Measurements from ENCODE around the gene RRP12. TPM values are rescaled to one million over a fixed set of nuclear protein-coding genes. Genes with fewer than 3 reads are reported as not detected.

The RRP12 gene
- total RNA-seq, 6 donors from 2014 or later = 20.4 to 38.2 (median 28.9) TPM

DNA sequence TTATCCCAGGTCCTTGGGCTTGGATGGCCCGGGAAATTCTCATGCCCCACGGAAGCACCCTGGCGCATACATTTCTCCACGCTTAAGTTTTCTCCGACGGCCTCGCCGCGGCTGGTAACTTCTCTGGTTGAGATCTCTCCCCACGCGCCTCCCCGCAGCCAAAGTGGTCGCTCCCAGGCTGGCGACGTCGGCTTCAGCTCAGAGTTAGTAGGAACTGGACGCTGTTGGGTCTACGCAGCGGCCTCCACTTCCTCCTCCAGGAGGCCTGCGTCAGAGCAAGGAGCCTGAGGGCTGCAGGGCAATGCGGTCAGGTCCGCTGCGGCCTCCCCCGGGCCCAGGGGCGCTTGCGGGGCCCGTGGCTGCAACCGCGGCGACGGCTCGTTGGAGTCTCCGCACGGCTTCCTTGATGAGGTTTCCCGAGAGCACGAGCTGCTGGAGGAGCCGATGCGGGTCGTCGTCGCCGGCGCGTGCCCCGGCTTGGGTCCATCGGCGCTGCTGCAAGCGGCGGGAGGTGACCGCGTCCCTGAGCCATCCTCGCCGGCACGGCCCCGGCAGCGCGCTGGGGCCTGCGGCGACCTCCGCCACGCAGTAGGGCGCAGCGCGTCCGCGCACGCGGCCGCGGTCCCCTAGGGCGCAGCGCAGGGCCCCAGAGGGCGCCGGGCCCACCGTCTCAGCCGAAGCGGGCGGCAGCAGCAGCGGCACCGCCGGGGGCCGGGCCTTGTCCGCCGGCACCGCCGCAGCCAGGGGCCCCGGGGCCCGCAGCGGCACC lies 67.4 kb downstream of the RRP12 start:
- TF ChIP-seq POLR2A (IDR thresholded peaks at IDR 0.05) (peak in 2 of 4 donors; percentile 36 to 69), EP300 (IDR thresholded peaks at IDR 0.05) (no peak), CTCF (IDR thresholded peaks at IDR 0.05) (peak in 1 of 6 experiments; percentile 10), POLR2AphosphoS5 (IDR thresholded peaks at IDR 0.05) (peak; percentile 55 to 58)
- H3K36me3 ChIP-seq = peaks cover 0 to 6% (median 2%) of the 10 kb centered on the region in 4 donors
- DNase-seq (peak; percentile 76 to 91), ATAC-seq (ENCODE audit: low FRiP score in 2 of 2) (peak; percentile 57 to 69)
- no peaks in the 10 kb centered on the region for H3K9me3 ChIP-seq
- peaks cover 42 to 78% (median 53%) of the 10 kb centered on the region in 4 donors for H3K4me1 ChIP-seq
- H3K27ac ChIP-seq = peak overlapping the region; percentile 94 to 99 (median 96)
- H3K27me3 ChIP-seq = no peaks in the 10 kb centered on the region
- peak overlapping the region; percentile 68 to 88 (median 82) for H3K4me3 ChIP-seq
- 1% methylated on average over 15 to 49 of the region's 89 CpGs for WGBS, 2 donors

GRCh38 chr10:97333351-97333600 lies 67.9 kb downstream of the RRP12 start:
- peaks cover 0 to 10% (median 2%) of the 10 kb centered on the region in 4 donors for H3K36me3 ChIP-seq
- H3K27me3 ChIP-seq = no peaks in the 10 kb centered on the region
- H3K9me3 ChIP-seq = no peaks in the 10 kb centered on the region
- WGBS, 2 donors = 0 to 5% methylated on average over 7 of the region's 7 CpGs
- ATAC-seq (ENCODE audit: low FRiP score in 2 of 2) (peak in 1 of 2 donors; percentile 1), DNase-seq (no peak)
- TF ChIP-seq EP300 (IDR thresholded peaks at IDR 0.05) (no peak), CTCF (IDR thresholded peaks at IDR 0.05) (no peak), POLR2AphosphoS5 (IDR thresholded peaks at IDR 0.05) (no peak), POLR2A (IDR thresholded peaks at IDR 0.05) (no peak)
- H3K4me3 ChIP-seq = peak overlapping the region; percentile 68 to 88 (median 82)
- H3K27ac ChIP-seq = peak overlapping the region; percentile 94 to 99 (median 96)
- peaks cover 42 to 83% (median 55%) of the 10 kb centered on the region in 4 donors for H3K4me1 ChIP-seq

- TF ChIP-seq CTCF (IDR thresholded peaks at IDR 0.05) = peak in 3 of 6 experiments; percentile 16 to 39 (median 31)
- peak in 1 of 2 donors; percentile 29 for TF ChIP-seq POLR2AphosphoS5 (IDR thresholded peaks at IDR 0.05)
- TF ChIP-seq EP300 (IDR thresholded peaks at IDR 0.05) = peak in 1 of 4 donors; percentile 48
- no peak for TF ChIP-seq POLR2A (IDR thresholded peaks at IDR 0.05)
- Histone ChIP-seq H3K36me3 (peaks cover 0 to 10% (median 2%) of the 10 kb centered on the region in 4 donors), H3K4me3 (peak overlapping the region; percentile 68 to 88 (median 82)), H3K27ac (peak overlapping the region; percentile 94 to 99 (median 96)), H3K9me3 (no peaks in the 10 kb centered on the region), H3K4me1 (peaks cover 42 to 83% (median 56%) of the 10 kb centered on the region in 4 donors), H3K27me3 (no peaks in the 10 kb centered on the region)
- ATAC-seq (ENCODE audit: low FRiP score in 2 of 2) = peak; percentile 4 to 15
- WGBS, 2 donors = 14 to 19% methylated on average over 18 of the region's 18 CpGs
- peak in 1 of 2 donors; percentile 78 for DNase-seq
Observed at GRCh38 chr10:97332591-97333350, 68.4 kb downstream of the RRP12 start.

DNA sequence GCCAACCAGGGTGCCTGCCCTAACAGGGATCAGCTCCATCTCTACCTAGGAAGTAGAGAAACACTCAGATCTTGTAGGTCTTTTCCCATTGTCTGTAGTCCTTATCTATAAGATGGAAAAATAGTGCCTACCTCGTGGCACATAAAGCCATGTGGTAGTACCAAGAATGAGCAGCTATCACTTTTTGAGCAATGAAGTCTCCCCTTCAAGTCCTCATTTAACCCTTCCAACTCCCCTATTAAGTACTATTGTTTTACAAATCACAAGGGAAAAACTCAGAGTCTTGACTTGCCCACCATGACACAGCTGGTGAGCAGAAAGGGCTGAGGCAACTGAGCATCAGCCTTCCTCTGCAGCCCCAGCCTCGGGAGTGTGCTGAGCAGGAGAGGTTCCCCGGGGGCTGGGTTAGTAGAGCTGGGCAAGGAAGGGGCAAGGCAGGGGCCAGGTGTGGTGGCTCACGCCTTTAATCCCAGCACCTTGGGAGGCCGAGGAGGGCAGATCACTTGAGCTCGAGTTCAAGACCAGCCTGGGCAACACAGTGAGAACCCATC lies 69.9 kb downstream of the RRP12 start:
- 65 to 76% methylated on average over 6 of the region's 6 CpGs for WGBS, 2 donors
- no peak for TF ChIP-seq CTCF (IDR thresholded peaks at IDR 0.05)
- no peak for TF ChIP-seq EP300 (IDR thresholded peaks at IDR 0.05)
- TF ChIP-seq POLR2A (IDR thresholded peaks at IDR 0.05) = no peak
- H3K27me3 ChIP-seq = no peaks in the 10 kb centered on the region
- H3K9me3 ChIP-seq = no peaks in the 10 kb centered on the region
- ATAC-seq (ENCODE audit: low FRiP score in 2 of 2) = no peak
- no peak for DNase-seq
- H3K36me3 ChIP-seq = peaks cover 0 to 10% (median 2%) of the 10 kb centered on the region in 4 donors
- peak overlapping the region; percentile 94 to 99 (median 96) for H3K27ac ChIP-seq
- H3K4me1 ChIP-seq = peaks cover 31 to 75% (median 45%) of the 10 kb centered on the region in 4 donors
- peak overlapping the region in 3 of 4 donors; percentile 68 to 88 (median 86) for H3K4me3 ChIP-seq
